OCI-LY7 (cell line): Measurements from ENCODE around the gene DAP. TPM values are rescaled to one million over a fixed set of nuclear protein-coding genes. Genes with fewer than 3 reads are reported as not detected.

Source experiments
- BruUV-seq: library from RNA; stranded (reverse); fragments of 400-500 nt; replicated peaks from 2 replicates; lab custom pipeline; 2021; lab: Mats Ljungman, UMichigan
- CTCF ChIA-PET: fragments of 300-600 bp; sonication (Branson Sonifier 250); formaldehyde crosslinking; loops from one replicate; lab custom pipeline; 2022; ENCODE audit warnings: antibody characterized with exemption; ENCODE audit not compliant: unreplicated experiment; lab: Charles Lee
- POLR2A ChIA-PET: fragments of 300-600 bp; sonication (Branson Sonifier 250); formaldehyde crosslinking; loops from one replicate; lab custom pipeline; 2022; ENCODE audit warnings: antibody characterized with exemption; lab: Charles Lee
- DNase-seq: peaks from one replicate; pipeline ENCODE4 v3.0.0-alpha.2; 2015; ENCODE audit warnings: low spot score
- H2AFZ ChIP-seq: fragments of 200-600 bp; sonication (generic), shearing (Covaris generic); 2 replicates; pipeline ENCODE4 v1.6.1; 2014; ENCODE audit warnings: mild to moderate bottlenecking, antibody characterized with exemption, low read length, moderate library complexity
- H3K27ac ChIP-seq: fragments of 200-600 bp; sonication (generic); 2 replicates; pipeline ENCODE4 v1.5.1; 2014; ENCODE audit warnings: mixed run types, low read depth, mild to moderate bottlenecking, moderate library complexity, low read length, inconsistent platforms; ENCODE audit not compliant: poor library complexity, severe bottlenecking
- H3K36me3 ChIP-seq: fragments of 200-600 bp; sonication (generic); 2 replicates; pipeline ENCODE4 v1.6.1; 2014; ENCODE audit warnings: mild to moderate bottlenecking, antibody characterized with exemption, low read length, moderate library complexity, mixed read lengths; ENCODE audit not compliant: insufficient read depth
- H3K4me1 ChIP-seq: fragments of 200-600 bp; sonication (generic); 2 replicates; pipeline ENCODE4 v1.5.1; 2014; ENCODE audit warnings: mild to moderate bottlenecking, low read length; ENCODE audit not compliant: insufficient read depth, poor library complexity, severe bottlenecking
- H3K4me2 ChIP-seq: fragments of 200-600 bp; sonication (generic); 2 replicates; pipeline ENCODE4 v1.6.1; 2014; ENCODE audit warnings: mild to moderate bottlenecking, low read length
- H3K4me3 ChIP-seq: fragments of 200-600 bp; sonication (generic); 2 replicates; pipeline ENCODE4 v1.5.1; 2014; ENCODE audit warnings: mild to moderate bottlenecking, low read depth, low read length; ENCODE audit not compliant: poor library complexity, severe bottlenecking
- H3K79me2 ChIP-seq: fragments of 200-600 bp; sonication (generic); 2 replicates; pipeline ENCODE4 v1.6.1; 2016; ENCODE audit warnings: low read depth, mild to moderate bottlenecking, low read length, moderate library complexity, mixed read lengths; ENCODE audit not compliant: insufficient read depth
- H3K9me2 ChIP-seq: fragments of 200-600 bp; sonication (generic); 2 replicates; pipeline ENCODE4 v1.6.1; 2016; ENCODE audit warnings: mild to moderate bottlenecking, low read length, mixed read lengths; ENCODE audit not compliant: insufficient read depth
- H3K9me3 ChIP-seq: fragments of 200-600 bp; sonication (generic); 2 replicates; pipeline ENCODE4 v1.6.1; 2014; ENCODE audit warnings: mild to moderate bottlenecking, mixed run types, low read length, mixed read lengths
- H4K20me1 ChIP-seq: fragments of 200-600 bp; sonication (generic); 2 replicates; pipeline ENCODE4 v1.6.1; 2014; ENCODE audit warnings: mild to moderate bottlenecking, antibody characterized with exemption, low read length, moderate library complexity, mixed read lengths; ENCODE audit not compliant: insufficient read depth
- CTCF ChIP-seq: fragments of 200-600 bp; sonication (generic); conservative IDR thresholded peaks from 2 replicates; pipeline ENCODE4 v1.5.1; 2014; ENCODE audit warnings: mild to moderate bottlenecking, antibody characterized with exemption, low read length, moderate library complexity, mixed read lengths
- EZH2phosphoT487 ChIP-seq: fragments of 200-600 bp; sonication (generic); IDR thresholded peaks from 2 replicates; pipeline ENCODE4 v1.6.1; 2018; ENCODE audit warnings: low read depth, borderline replicate concordance, mild to moderate bottlenecking, mixed run types, antibody characterized with exemption, low read length, moderate library complexity, mixed read lengths
- intact Hi-C: fragments of 100-400 bp; cut with micrococcal nuclease; formaldehyde crosslinking; loops from one replicate; pipeline ENCODE4 v1.10.0; 2022; ENCODE audit not compliant: unreplicated experiment
- total RNA-seq, 2 experiments: library from RNA; depleted of rRNA in 1 of 2; stranded (reverse); fragments of >200 nt in 1 of 2; shearing (Covaris generic) in 1 of 2; gene quantifications; 2 replicates each; pipeline ENCODE4 v1.2.3, GENCODE V29; 2014 to 2022

DAP gene
- total RNA-seq, 2 experiments from 2014 or later, result 21.5 to 96.1 TPM

GRCh38 chr5:10745133-10745532, 15.9 kb downstream of the DAP start:
- Histone ChIP-seq H4K20me1 (no peaks in the 10 kb centered on the region), H3K79me2 (no peaks in the 10 kb centered on the region; the same call in 1 of the 2 replicates), H3K9me2 (no peaks in the 10 kb centered on the region), H3K4me3 (no peak overlapping the region), H3K4me2 (no peak overlapping the region), H3K9me3 (peaks cover 10% of the 10 kb centered on the region; the same call in 1 of the 2 replicates), H3K36me3 (peaks cover 89% of the 10 kb centered on the region), H3K4me1 (no peaks in the 10 kb centered on the region), H2AFZ (no peak overlapping the region), H3K27ac (no peak overlapping the region)
- CTCF ChIA-PET, result no interaction called here
- intact Hi-C loops, result no loop called here
- no peak for DNase-seq
- BruUV-seq, result no TSS peak
- TF ChIP-seq EZH2phosphoT487, result no peak
- no peak for TF ChIP-seq CTCF
- POLR2A ChIA-PET, result no interaction called here

DNA sequence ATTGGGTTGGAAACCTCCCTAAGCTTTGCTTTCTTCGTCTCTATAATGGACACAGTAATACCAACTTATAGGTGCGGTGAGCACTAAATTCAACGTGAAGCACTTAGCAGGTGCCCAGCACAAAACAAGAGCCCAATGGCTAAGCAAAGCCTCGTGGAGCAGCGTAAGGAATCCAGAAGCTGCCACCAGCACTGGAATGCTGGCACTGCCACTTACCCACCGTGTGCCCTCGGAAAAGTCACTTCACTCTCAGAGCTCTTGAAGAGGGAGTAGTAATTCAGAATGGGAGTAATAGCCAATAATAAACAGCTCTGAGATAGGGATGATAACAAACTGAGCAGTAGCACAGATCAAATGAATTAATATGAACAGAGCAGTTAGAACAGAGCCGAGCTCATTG, 16.4 kb downstream of the DAP start:
- H4K20me1 ChIP-seq, result no peaks in the 10 kb centered on the region
- H3K36me3 ChIP-seq, result peaks cover 93% of the 10 kb centered on the region
- no peak for DNase-seq
- no TSS peak for BruUV-seq
- H2AFZ ChIP-seq, result no peak overlapping the region
- no peaks in the 10 kb centered on the region; the same call in 1 of the 2 replicates for H3K79me2 ChIP-seq
- intact Hi-C loops, result no loop called here
- POLR2A ChIA-PET, result no interaction called here
- no peak overlapping the region for H3K4me3 ChIP-seq
- CTCF ChIA-PET, result no interaction called here
- H3K4me2 ChIP-seq, result no peak overlapping the region
- TF ChIP-seq EZH2phosphoT487 (no peak), CTCF (no peak)
- no peaks in the 10 kb centered on the region for H3K4me1 ChIP-seq
- H3K27ac ChIP-seq, result no peak overlapping the region
- H3K9me3 ChIP-seq, result peaks cover 14% of the 10 kb centered on the region; the same call in 1 of the 2 replicates
- H3K9me2 ChIP-seq, result no peaks in the 10 kb centered on the region

DNA sequence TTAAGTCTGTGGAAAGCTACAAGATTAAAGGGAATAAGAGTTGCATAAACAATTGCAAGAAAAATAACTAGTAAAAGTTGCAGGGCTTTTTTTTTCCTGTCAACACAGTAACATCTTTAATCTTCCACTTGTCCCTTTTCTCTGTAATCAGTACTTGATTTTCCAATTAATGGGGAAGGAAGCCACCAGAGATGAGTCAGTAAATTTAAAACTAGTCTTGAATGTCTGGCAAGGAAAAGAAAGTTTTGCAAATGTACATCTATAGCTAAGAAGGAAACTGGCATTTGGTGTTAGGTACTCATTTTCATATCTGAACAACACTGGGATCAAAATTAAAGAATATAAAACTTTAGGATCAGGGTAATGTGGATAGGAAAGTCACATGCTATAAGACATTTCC, 17.1 kb downstream of the DAP start:
- DNase-seq, result no peak
- H3K4me1 ChIP-seq, result no peaks in the 10 kb centered on the region
- intact Hi-C loops, result no loop called here
- ChIA-PET POLR2A (no interaction called here), CTCF (no interaction called here)
- H3K4me3 ChIP-seq, result no peak overlapping the region
- no peak for TF ChIP-seq EZH2phosphoT487
- TF ChIP-seq CTCF, result no peak
- no peak overlapping the region for H3K27ac ChIP-seq
- no peak overlapping the region for H3K4me2 ChIP-seq
- H3K79me2 ChIP-seq, result no peaks in the 10 kb centered on the region; the same call in 1 of the 2 replicates
- BruUV-seq, result no TSS peak
- peaks cover 94% of the 10 kb centered on the region for H3K36me3 ChIP-seq
- peaks cover 15% of the 10 kb centered on the region; the same call in 1 of the 2 replicates for H3K9me3 ChIP-seq
- H4K20me1 ChIP-seq, result no peaks in the 10 kb centered on the region
- no peaks in the 10 kb centered on the region for H3K9me2 ChIP-seq
- no peak overlapping the region for H2AFZ ChIP-seq
